HL-60 (cell line): Measurements from ENCODE around the gene SLC6A20.

ENCODE experiments used
- CTCF ChIP-seq: IDR thresholded peaks from one replicate; pipeline ENCODE4 v1.5.1; 2011; ENCODE audit warnings: low read length, control low read depth, inconsistent platforms; ENCODE audit not compliant: insufficient read depth
- GABPA ChIP-seq: IDR thresholded peaks from 2 replicates; pipeline ENCODE4 v1.6.1; 2012; ENCODE audit warnings: low read depth
- REST ChIP-seq: IDR thresholded peaks from 2 replicates; pipeline ENCODE4 v1.6.1; 2012; ENCODE audit warnings: low read depth; ENCODE audit not compliant: insufficient replicate concordance

- TF ChIP-seq CTCF (no peak), REST (no peak), GABPA (no peak)
Observed at GRCh38 chr3:45779746-45780735, 16.3 kb downstream of the SLC6A20 start.
